Activated CD8-positive, alpha-beta T cell treated with anti-CD3 and anti-CD28 coated beads for 36 hours (primary cell): ENCODE measurements around the gene TEX51. TPM values are rescaled to one million over a fixed set of nuclear protein-coding genes. Genes with fewer than 3 reads are reported as not detected.

Experiments used
- ATAC-seq: fragments of 200-7000 bp; cut with Tn5 transposase; one replicate; pipeline ENCODE4 v1.10.0; 2021; ENCODE audit warnings: mild to moderate bottlenecking, moderate library complexity
- CTCF ChIA-PET: fragments of 350-600 bp; sonication (Branson Sonifier 250); formaldehyde crosslinking; loops from one replicate; lab custom pipeline; 2021; ENCODE audit warnings: antibody characterized with exemption; lab: Charles Lee
- POLR2A ChIA-PET: fragments of 350-600 bp; sonication (Branson Sonifier 250); formaldehyde crosslinking; loops from one replicate; lab custom pipeline; 2021; ENCODE audit warnings: antibody characterized with exemption; lab: Charles Lee
- DNase-seq: peaks from one replicate; pipeline ENCODE4 v3.0.0-alpha.2; 2020
- H3K27ac Mint-ChIP-seq: one replicate; pipeline ENCODE4 v1.8.0; 2021; ENCODE audit warnings: mild to moderate bottlenecking, mixed read lengths
- H3K27me3 Mint-ChIP-seq: one replicate; pipeline ENCODE4 v1.8.0; 2021; ENCODE audit warnings: mixed read lengths
- H3K36me3 Mint-ChIP-seq: one replicate; pipeline ENCODE4 v1.8.0; 2021; ENCODE audit warnings: low read depth, mixed read lengths
- H3K4me1 Mint-ChIP-seq: one replicate; pipeline ENCODE4 v1.8.0; 2021; ENCODE audit warnings: low read depth, mixed read lengths
- H3K4me3 Mint-ChIP-seq: one replicate; pipeline ENCODE4 v1.8.0; 2021; ENCODE audit warnings: mild to moderate bottlenecking, moderate library complexity, mixed read lengths
- H3K9me3 Mint-ChIP-seq: one replicate; pipeline ENCODE4 v1.8.0; 2021; ENCODE audit warnings: mixed read lengths
- intact Hi-C: fragments of 100-400 bp; cut with micrococcal nuclease; formaldehyde crosslinking; loops from one replicate; pipeline ENCODE4 v1.10.0; 2022
- total RNA-seq, 2 experiments: library from RNA; stranded (reverse); gene quantifications; one replicate each; pipeline ENCODE4 v1.2.3, GENCODE V29; 2021
- TF ChIP-seq, protein P1 (sequence below): fragments of 200-600 bp; IDR thresholded peaks from one replicate; pipeline ENCODE4 v1.8.0; 2022; ENCODE audit warnings: antibody characterized with exemption, mild to moderate bottlenecking

TEX51 gene
- total RNA-seq, 2 experiments from 2014 or later: not detected

DNA sequence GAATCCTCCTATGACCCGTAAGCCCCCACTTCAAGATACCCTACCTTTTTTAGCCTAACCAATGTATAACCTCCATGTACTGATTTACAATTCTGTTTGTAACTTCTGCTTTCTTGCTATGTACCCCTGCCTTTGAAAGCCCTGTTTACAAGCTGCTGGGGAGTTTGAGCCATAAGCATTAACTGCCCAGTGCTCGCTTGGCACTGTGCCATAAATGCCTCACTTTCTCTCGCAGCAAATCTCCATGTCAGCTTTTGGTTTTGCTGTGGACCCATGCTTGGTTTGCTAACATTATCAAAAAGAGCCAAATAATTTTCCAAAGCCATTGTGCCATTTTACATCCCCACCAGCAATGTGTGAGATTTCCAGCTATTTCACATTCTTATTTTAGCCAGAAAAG lies 51.8 kb downstream of the TEX51 start:
- TF ChIP-seq, protein P1, sequence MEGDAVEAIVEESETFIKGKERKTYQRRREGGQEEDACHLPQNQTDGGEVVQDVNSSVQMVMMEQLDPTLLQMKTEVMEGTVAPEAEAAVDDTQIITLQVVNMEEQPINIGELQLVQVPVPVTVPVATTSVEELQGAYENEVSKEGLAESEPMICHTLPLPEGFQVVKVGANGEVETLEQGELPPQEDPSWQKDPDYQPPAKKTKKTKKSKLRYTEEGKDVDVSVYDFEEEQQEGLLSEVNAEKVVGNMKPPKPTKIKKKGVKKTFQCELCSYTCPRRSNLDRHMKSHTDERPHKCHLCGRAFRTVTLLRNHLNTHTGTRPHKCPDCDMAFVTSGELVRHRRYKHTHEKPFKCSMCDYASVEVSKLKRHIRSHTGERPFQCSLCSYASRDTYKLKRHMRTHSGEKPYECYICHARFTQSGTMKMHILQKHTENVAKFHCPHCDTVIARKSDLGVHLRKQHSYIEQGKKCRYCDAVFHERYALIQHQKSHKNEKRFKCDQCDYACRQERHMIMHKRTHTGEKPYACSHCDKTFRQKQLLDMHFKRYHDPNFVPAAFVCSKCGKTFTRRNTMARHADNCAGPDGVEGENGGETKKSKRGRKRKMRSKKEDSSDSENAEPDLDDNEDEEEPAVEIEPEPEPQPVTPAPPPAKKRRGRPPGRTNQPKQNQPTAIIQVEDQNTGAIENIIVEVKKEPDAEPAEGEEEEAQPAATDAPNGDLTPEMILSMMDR: no peak
- ChIA-PET POLR2A (no interaction called here), CTCF (no interaction called here)
- Mint-ChIP-seq H3K4me3 (no peak overlapping the region), H3K4me1 (no peaks in the 10 kb centered on the region), H3K9me3 (no peaks in the 10 kb centered on the region), H3K27me3 (peaks cover 7% of the 10 kb centered on the region), H3K36me3 (no peaks in the 10 kb centered on the region), H3K27ac (no peak overlapping the region)
- DNase-seq: no peak
- intact Hi-C loops: no loop called here
- ATAC-seq: no peak

Other genes starting within 250 kb of the TEX51 start
- 100 to 1,000 TPM; 172 to 173 TPM for gene GYPC, start 242.7 kb upstream of the TEX51 start, total RNA-seq
- 100 to 1,000 TPM in 1 of 2 experiments, 10 to 100 TPM in 1; 95.2 to 102 TPM for gene BIN1, start 208.3 kb downstream of the TEX51 start, total RNA-seq